Parathyroid adenoma (tissue), 2 donors: ENCODE results near the gene KDM3B.
A peak's percentile ranks its signal among the peaks of the same experiment; 100 is the strongest.

Experiments
- H2AFZ ChIP-seq: fragments of 300-600 bp; sonication (generic); one replicate; pipeline ENCODE4 v1.7.0; 2017; ENCODE audit warnings: antibody characterized with exemption, mild to moderate bottlenecking
- H3K27ac ChIP-seq: fragments of 300-600 bp; sonication (generic); one replicate; pipeline ENCODE4 v1.7.0; 2017
- H3K27me3 ChIP-seq: fragments of 300-600 bp; sonication (generic); one replicate; pipeline ENCODE4 v1.7.0; 2017; ENCODE audit warnings: low read length; ENCODE audit not compliant: control insufficient read depth, insufficient read depth
- H3K36me3 ChIP-seq: fragments of 300-600 bp; sonication (generic); one replicate; pipeline ENCODE4 v1.7.0; 2017; ENCODE audit warnings: low read length; ENCODE audit not compliant: control insufficient read depth, insufficient read depth
- H3K4me1 ChIP-seq: fragments of 300-600 bp; sonication (generic); one replicate; pipeline ENCODE4 v1.7.0; 2017; ENCODE audit warnings: control low read depth
- H3K4me2 ChIP-seq: fragments of 300-600 bp; sonication (generic); one replicate; pipeline ENCODE4 v1.7.0; 2017; ENCODE audit warnings: low read length
- H3K4me3 ChIP-seq: fragments of 300-600 bp; sonication (generic); one replicate; pipeline ENCODE4 v1.7.0; 2017; ENCODE audit warnings: low read depth, low read length
- H3K79me2 ChIP-seq: fragments of 300-600 bp; sonication (generic); one replicate; pipeline ENCODE4 v1.7.0; 2017; ENCODE audit warnings: control low read depth
- H3K9ac ChIP-seq: fragments of 300-600 bp; sonication (generic); one replicate; pipeline ENCODE4 v1.7.0; 2017; ENCODE audit warnings: mild to moderate bottlenecking
- H3K9me3 ChIP-seq: fragments of 300-600 bp; sonication (generic); one replicate; pipeline ENCODE4 v1.7.0; 2017; ENCODE audit warnings: low read length; ENCODE audit not compliant: control insufficient read depth
- TF ChIP-seq, protein P1 (sequence below): fragments of 300-600 bp; sonication (generic); IDR thresholded peaks from one replicate; pipeline ENCODE4 v1.7.0; 2017; ENCODE audit warnings: antibody characterized with exemption, mild to moderate bottlenecking
- donor health status: primary hyperparathyroidism.

Gene KDM3B

DNA sequence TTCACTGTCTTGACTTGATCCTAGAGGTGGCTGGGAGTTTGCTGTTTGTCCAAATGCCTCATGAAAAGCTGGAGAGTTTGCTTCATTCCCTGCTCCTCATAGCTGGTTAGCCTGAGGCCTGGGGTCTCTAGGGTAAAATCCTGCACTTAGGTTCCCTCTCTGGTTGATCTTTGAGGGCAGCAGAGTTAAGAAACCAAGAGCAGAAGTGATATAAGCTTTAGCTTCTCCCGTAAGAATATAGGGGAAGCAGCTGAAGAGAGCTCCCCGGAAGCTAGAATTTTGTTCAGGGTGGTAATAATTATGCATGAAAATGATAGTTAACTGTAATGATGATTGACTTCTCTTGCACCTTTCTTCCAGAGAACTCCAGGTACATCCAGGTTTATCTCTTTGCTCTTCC lies 13.0 kb upstream of the KDM3B start:
- H3K27ac ChIP-seq = peak overlapping the region; percentile 92
- no peaks in the 10 kb centered on the region for H3K36me3 ChIP-seq
- no peak overlapping the region for H3K9ac ChIP-seq
- H2AFZ ChIP-seq = peak overlapping the region; percentile 96
- TF ChIP-seq, protein P1, sequence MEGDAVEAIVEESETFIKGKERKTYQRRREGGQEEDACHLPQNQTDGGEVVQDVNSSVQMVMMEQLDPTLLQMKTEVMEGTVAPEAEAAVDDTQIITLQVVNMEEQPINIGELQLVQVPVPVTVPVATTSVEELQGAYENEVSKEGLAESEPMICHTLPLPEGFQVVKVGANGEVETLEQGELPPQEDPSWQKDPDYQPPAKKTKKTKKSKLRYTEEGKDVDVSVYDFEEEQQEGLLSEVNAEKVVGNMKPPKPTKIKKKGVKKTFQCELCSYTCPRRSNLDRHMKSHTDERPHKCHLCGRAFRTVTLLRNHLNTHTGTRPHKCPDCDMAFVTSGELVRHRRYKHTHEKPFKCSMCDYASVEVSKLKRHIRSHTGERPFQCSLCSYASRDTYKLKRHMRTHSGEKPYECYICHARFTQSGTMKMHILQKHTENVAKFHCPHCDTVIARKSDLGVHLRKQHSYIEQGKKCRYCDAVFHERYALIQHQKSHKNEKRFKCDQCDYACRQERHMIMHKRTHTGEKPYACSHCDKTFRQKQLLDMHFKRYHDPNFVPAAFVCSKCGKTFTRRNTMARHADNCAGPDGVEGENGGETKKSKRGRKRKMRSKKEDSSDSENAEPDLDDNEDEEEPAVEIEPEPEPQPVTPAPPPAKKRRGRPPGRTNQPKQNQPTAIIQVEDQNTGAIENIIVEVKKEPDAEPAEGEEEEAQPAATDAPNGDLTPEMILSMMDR = no peak
- H3K27me3 ChIP-seq = no peaks in the 10 kb centered on the region
- peaks cover 8% of the 10 kb centered on the region for H3K4me1 ChIP-seq
- H3K4me2 ChIP-seq = peak overlapping the region; percentile 100
- H3K4me3 ChIP-seq = peak overlapping the region; percentile 90
- H3K79me2 ChIP-seq = no peaks in the 10 kb centered on the region
- no peaks in the 10 kb centered on the region for H3K9me3 ChIP-seq

DNA sequence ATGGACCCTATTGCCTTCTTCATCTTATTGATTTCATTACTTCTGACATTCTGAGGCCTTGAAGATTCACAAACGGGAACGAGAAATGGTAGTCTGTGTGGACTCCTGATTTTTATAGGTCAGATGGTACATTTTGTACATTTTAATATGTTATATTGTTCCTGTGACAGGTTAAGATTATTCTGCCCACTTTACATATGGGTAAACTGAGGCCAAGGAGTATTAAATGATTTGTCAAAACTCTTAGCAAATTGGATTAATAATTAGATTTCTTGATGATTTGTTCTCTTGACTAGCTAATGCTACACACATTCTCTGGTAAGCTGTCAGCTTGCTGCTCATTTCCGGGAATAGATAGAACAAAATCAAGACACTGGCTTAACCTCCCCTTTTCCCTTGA lies 12.5 kb upstream of the KDM3B start:
- Histone ChIP-seq H3K4me3 (no peak overlapping the region), H3K79me2 (no peaks in the 10 kb centered on the region), H3K9me3 (no peaks in the 10 kb centered on the region)

DNA sequence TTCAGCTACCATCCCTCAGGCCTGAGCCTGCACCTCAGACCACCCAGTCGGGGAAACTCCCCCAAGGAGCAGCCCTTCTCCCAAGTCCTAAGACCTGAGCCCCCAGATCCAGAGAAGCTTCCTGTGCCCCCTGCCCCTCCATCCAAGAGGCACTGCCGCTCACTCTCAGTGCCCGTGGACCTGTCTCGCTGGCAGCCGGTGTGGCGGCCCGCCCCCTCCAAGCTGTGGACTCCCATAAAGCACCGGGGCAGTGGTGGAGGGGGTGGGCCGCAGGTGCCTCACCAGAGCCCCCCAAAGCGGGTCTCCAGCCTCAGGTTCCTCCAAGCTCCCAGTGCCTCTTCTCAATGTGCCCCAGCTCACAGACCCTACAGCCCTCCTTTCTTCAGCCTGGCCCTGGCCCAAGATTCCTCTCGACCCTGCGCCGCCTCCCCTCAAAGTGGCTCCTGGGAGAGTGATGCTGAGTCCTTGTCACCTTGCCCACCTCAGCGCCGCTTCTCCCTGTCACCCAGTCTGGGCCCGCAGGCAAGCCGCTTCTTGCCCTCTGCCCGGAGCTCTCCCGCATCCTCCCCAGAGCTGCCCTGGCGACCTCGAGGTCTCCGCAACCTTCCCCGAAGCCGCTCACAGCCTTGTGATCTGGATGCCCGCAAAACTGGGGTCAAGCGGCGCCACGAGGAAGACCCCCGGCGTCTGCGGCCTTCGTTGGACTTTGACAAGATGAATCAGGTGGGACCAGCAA lies 7.4 kb upstream of the KDM3B start:
- Histone ChIP-seq H3K9me3 (no peaks in the 10 kb centered on the region), H3K27me3 (no peaks in the 10 kb centered on the region), H3K4me1 (no peaks in the 10 kb centered on the region), H3K4me3 (no peak overlapping the region), H3K27ac (no peak overlapping the region), H2AFZ (no peak overlapping the region), H3K79me2 (no peaks in the 10 kb centered on the region), H3K36me3 (no peaks in the 10 kb centered on the region), H3K9ac (no peak overlapping the region), H3K4me2 (no peak overlapping the region)
- TF ChIP-seq, protein P1 = no peak

More for the DNA sequence above, 12.5 kb upstream of the KDM3B start:
- Histone ChIP-seq H3K36me3 (no peaks in the 10 kb centered on the region), H3K27ac (no peak overlapping the region), H3K4me1 (peaks cover 8% of the 10 kb centered on the region), H2AFZ (no peak overlapping the region), H3K4me2 (no peak overlapping the region), H3K27me3 (no peaks in the 10 kb centered on the region), H3K9ac (no peak overlapping the region)
- TF ChIP-seq, protein P1 = no peak

DNA sequence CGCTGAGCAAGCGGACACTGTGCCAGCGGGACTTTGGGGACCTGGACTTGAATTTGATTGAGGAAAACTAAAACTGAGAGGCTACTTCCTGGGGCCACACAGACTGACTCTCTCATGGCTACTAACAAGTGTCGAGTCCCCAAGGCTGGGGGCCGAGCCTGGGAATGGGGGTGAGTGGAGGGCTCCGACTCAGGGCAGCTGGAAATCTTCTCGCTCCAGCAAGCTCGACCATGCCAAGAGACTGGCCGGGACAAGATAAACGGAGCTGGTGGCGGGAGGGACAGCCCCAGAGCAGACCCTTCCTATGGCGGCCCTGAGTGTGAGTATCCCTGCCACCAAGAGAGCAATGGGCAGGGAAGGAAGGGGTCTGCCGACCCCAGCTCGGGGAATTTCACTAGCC lies 5.6 kb upstream of the KDM3B start:
- H3K36me3 ChIP-seq = no peaks in the 10 kb centered on the region
- H2AFZ ChIP-seq = no peak overlapping the region
- no peaks in the 10 kb centered on the region for H3K9me3 ChIP-seq
- H3K9ac ChIP-seq = no peak overlapping the region
- TF ChIP-seq, protein P1 = no peak
- no peaks in the 10 kb centered on the region for H3K4me1 ChIP-seq
- H3K27ac ChIP-seq = no peak overlapping the region
- no peak overlapping the region for H3K4me3 ChIP-seq
- no peaks in the 10 kb centered on the region for H3K27me3 ChIP-seq
- no peak overlapping the region for H3K4me2 ChIP-seq
- H3K79me2 ChIP-seq = no peaks in the 10 kb centered on the region
